Dermis microvascular lymphatic vessel endothelial cell (primary cell): ENCODE results near the gene NAA10. TPM values are rescaled to one million over a fixed set of nuclear protein-coding genes. Genes with fewer than 3 reads are reported as not detected.

Experiments used
- DNase-seq, 2 donors: peaks; one replicate each; pipeline versions ENCODE4 v3.0.0 to v3.0.0-alpha.2; 2010; ENCODE audit warnings: low read depth in 2 of 2
- total RNA-seq: library from RNA; depleted of rRNA; stranded (reverse); fragments of >200 nt; gene quantifications from 2 replicates; pipeline ENCODE4 v1.2.1, GENCODE V29; 2014

Gene NAA10
- total RNA-seq, 1 donor from 2014 or later = 47.5 TPM

DNA sequence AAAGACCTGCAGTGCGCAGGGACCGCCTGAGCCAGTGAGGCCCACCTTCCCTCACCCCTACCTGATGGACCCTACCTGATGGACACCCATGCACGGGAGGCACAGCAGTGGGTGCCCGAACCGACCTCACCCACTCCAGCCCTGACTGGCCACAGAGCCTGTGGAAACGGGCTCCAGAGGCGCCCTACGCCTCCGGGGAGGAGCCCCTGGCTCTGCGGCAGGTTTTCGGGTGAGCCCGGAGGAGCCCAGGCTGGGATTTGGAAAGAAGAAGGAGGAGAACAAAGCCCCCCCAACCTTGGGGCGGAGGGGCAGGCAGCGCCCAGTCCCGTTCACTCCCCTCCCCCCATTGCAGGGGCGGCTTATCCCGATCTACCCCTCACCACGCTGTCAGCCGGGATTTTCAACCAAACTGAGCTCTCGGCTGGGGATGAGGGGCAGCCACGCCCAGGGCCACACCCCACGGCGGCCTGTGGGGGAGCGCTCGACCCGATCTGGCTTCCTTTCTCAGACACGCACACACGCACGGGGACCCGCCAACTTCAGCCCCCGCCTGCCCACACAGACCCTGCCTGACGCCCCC lies 49.5 kb downstream of the NAA10 start:
- DNase-seq = no peak

GRCh38 chrX:153884590-153884989 lies 50.2 kb downstream of the NAA10 start:
- DNase-seq = no peak

GRCh38 chrX:153884136-153884535 lies 50.7 kb downstream of the NAA10 start:
- DNase-seq = no peak

GRCh38 chrX:153883163-153883843 lies 51.5 kb downstream of the NAA10 start:
- no peak for DNase-seq

DNA sequence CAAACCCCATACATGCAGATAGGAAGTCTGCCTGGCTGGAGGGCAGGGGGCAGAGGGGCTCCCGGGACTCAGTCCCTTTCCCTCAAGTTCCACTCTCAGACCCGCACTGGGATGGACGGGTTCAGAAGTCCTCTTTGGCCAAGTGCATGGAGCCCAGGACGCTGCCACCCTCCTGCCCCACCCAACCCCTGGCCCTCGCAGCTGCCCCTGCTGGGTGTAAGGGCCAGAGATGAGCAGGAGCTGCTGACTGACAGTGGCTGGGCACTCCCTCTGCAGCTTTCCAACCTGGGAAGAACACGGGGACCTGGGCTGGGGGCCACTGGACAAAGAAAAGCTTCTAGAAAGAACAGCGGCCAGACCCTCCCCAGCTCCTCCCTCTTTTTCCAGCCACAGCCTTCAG lies 52.3 kb downstream of the NAA10 start:
- DNase-seq = no peak

- no peak for DNase-seq
These were observed 52.7 kb downstream of the NAA10 start for GRCh38 chrX:153882086-153882498.

- no peak for DNase-seq
These were observed 53.6 kb downstream of the NAA10 start for GRCh38 chrX:153881281-153881680.

- DNase-seq = no peak
These were observed 54.4 kb downstream of the NAA10 start for GRCh38 chrX:153880440-153880815.

GRCh38 chrX:153879741-153880439 lies 54.9 kb downstream of the NAA10 start:
- DNase-seq = no peak

Other genes with a start within 250 kb of the NAA10 start
- gene SLC6A8, start 247.1 kb downstream of the NAA10 start, total RNA-seq = 5.5 and 5.9 TPM in 2 replicates
- 341 and 362 TPM in 2 replicates for gene BCAP31, start 210.7 kb downstream of the NAA10 start, total RNA-seq
- 6.2 and 9.1 TPM in 2 replicates for gene ABCD1, start 210.2 kb downstream of the NAA10 start, total RNA-seq
- 2.4 and 6.7 TPM in 2 replicates for gene PLXNB3, start 170.8 kb downstream of the NAA10 start, total RNA-seq
- gene SRPK3, start 154.0 kb downstream of the NAA10 start, total RNA-seq = 0.13 and 0.25 TPM in 2 replicates
- 35.9 and 49.6 TPM in 2 replicates for gene IDH3G, start 140.7 kb downstream of the NAA10 start, total RNA-seq
- 134 and 155 TPM in 2 replicates for gene SSR4, start 140.4 kb downstream of the NAA10 start, total RNA-seq
- 0.26 and 0.89 TPM in 2 replicates for gene PDZD4, start 104.5 kb downstream of the NAA10 start, total RNA-seq
- 0.13 TPM in 2 replicates for gene L1CAM, start 48.9 kb downstream of the NAA10 start, total RNA-seq
- 1.9 and 2.0 TPM in 2 replicates for gene AVPR2, start 30.4 kb downstream of the NAA10 start, total RNA-seq
- 4.9 and 5.1 TPM in 2 replicates for gene ARHGAP4, start 8.8 kb downstream of the NAA10 start, total RNA-seq
- 10.1 and 40.3 TPM in 2 replicates for gene RENBP, start 9.6 kb upstream of the NAA10 start, total RNA-seq
- 10.0 and 15.9 TPM in 2 replicates for gene HCFC1, start 36.8 kb upstream of the NAA10 start, total RNA-seq
- gene TMEM187, start 37.7 kb upstream of the NAA10 start, total RNA-seq = 2.7 and 6.6 TPM in 2 replicates
- gene IRAK1, start 84.9 kb upstream of the NAA10 start, total RNA-seq = 52.2 and 56.6 TPM in 2 replicates
- 13.2 and 17.1 TPM in 2 replicates for gene MECP2, start 162.7 kb upstream of the NAA10 start, total RNA-seq
- gene OPN1LW, start 209.2 kb upstream of the NAA10 start, total RNA-seq = 0.13 and 0.51 TPM in 2 replicates
- gene OPN1MW, start 247.6 kb upstream of the NAA10 start, total RNA-seq = not detected in 2 replicates